MM.1S (cell line): Measurements from ENCODE around the gene GPAT2.
"Not testable (repeated sequence)": the region's sequence is repeated elsewhere in the genome, so short reads cannot be mapped to it uniquely, and the experiment has no call there.

ENCODE experiments used
- DNase-seq: peaks from one replicate; pipeline ENCODE4 v3.0.0-alpha.2; 2015
- H2AFZ ChIP-seq: fragments of 300-600 bp; sonication (generic); 2 replicates; pipeline ENCODE4 v1.6.0; 2016; ENCODE audit warnings: antibody characterized with exemption, low read length
- H3F3A ChIP-seq: fragments of 300-600 bp; sonication (generic); 2 replicates; pipeline ENCODE4 v1.6.1; 2016; ENCODE audit warnings: mild to moderate bottlenecking, antibody characterized with exemption, low read length, moderate library complexity, mixed read lengths; ENCODE audit not compliant: insufficient read depth
- H3K27ac ChIP-seq: fragments of 300-600 bp; sonication (generic); 2 replicates; pipeline ENCODE4 v1.5.1; 2016; ENCODE audit warnings: mild to moderate bottlenecking, low read length
- H3K27me3 ChIP-seq: fragments of 300-600 bp; sonication (generic); replicated peaks from 2 replicates; pipeline ENCODE4 v1.6.0; 2016; ENCODE audit warnings: low read length; ENCODE audit not compliant: insufficient read depth
- H3K36me3 ChIP-seq: fragments of 300-600 bp; sonication (generic); replicated peaks from 2 replicates; pipeline ENCODE4 v1.6.1; 2016; ENCODE audit warnings: mild to moderate bottlenecking, low read length, mixed read lengths; ENCODE audit not compliant: insufficient read depth
- H3K4me1 ChIP-seq: fragments of 300-600 bp; sonication (generic); 2 replicates; pipeline ENCODE4 v1.6.1; 2016; ENCODE audit warnings: low read length, mixed read lengths
- H3K4me2 ChIP-seq: fragments of 300-600 bp; sonication (generic); 2 replicates; pipeline ENCODE4 v1.6.0; 2016; ENCODE audit warnings: low read depth, low read length
- H3K4me3 ChIP-seq: fragments of 300-600 bp; sonication (generic); 2 replicates; pipeline ENCODE4 v1.5.1; 2016; ENCODE audit warnings: low read length, mixed read lengths
- H3K79me2 ChIP-seq: fragments of 300-600 bp; sonication (generic); 2 replicates; pipeline ENCODE4 v1.6.1; 2016; ENCODE audit warnings: mixed run types, low read length, mixed read lengths
- H3K9ac ChIP-seq: fragments of 300-600 bp; sonication (generic); 2 replicates; pipeline ENCODE4 v1.6.1; 2016; ENCODE audit warnings: low read length, mixed read lengths
- H3K9me2 ChIP-seq: fragments of 300-600 bp; sonication (generic); replicated peaks from 2 replicates; pipeline ENCODE4 v1.6.1; 2016; ENCODE audit warnings: mild to moderate bottlenecking, low read length, mixed read lengths; ENCODE audit not compliant: insufficient read depth
- H3K9me3 ChIP-seq: fragments of 300-600 bp; sonication (generic); replicated peaks from 2 replicates; pipeline ENCODE4 v1.6.1; 2016; ENCODE audit warnings: mild to moderate bottlenecking, low read length, mixed read lengths; ENCODE audit not compliant: insufficient read depth
- H4K20me1 ChIP-seq: fragments of 300-600 bp; sonication (generic); 2 replicates; pipeline ENCODE4 v1.6.1; 2016; ENCODE audit warnings: mild to moderate bottlenecking, low read length, moderate library complexity, mixed read lengths; ENCODE audit not compliant: insufficient read depth
- CTCF ChIP-seq: fragments of 300-600 bp; sonication (generic); IDR thresholded peaks from 2 replicates; pipeline ENCODE4 v1.5.1; 2016; ENCODE audit warnings: antibody characterized with exemption, low read length, mixed read lengths
- EZH2 ChIP-seq: fragments of 300-600 bp; sonication (generic); optimal IDR thresholded peaks from 2 replicates; pipeline ENCODE3; 2017; ENCODE audit warnings: low read depth, mild to moderate bottlenecking, antibody characterized with exemption, low read length, mixed read lengths
- EZH2phosphoT487 ChIP-seq: fragments of 300-600 bp; sonication (generic); IDR thresholded peaks from 2 replicates; pipeline ENCODE4 v1.6.1; 2018; ENCODE audit warnings: antibody characterized with exemption, low read length

Gene GPAT2

DNA sequence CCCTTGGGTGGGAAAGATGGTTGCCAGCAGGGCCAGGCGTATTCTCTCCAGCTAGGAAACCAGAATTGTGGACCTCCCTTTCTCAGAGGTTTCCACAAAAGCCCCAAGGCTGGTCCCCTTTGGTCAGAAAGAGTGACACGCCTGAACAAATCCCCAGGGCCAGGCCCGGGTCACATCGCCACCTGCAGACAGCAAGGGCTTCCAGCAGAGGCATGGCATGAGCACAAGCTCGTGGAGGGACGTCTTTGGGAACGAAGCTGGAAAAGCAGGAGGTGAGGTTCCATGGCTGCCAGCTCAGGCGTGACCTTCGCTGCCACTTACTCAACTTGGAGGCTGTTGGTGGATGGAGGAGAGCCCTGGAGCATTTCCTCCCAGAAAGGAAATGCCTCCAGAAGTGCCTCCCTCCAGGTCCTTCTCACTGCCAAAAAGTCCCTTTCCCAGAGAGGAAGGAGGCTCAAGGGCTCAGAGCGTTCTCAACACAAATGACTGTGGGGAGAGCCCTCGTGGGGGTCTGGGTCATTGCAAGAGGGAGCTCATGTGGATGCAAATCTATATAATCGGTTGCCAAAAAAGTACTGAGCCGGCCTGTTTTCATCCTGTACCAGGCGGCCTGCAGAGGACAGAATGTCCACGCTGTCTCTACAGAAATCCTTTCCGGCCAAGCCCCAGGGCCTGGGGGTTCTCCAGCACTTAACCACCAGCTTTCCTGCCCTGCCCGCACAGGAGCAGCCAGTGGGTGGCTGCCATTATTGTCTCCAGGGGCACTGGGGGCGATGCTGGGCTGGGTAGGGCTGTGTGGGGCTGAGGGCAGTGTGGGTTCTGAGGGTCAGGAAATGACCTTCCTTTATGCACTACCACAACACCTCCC lies 14.6 kb upstream of the GPAT2 start:
- not testable (repeated sequence) for H3K27ac ChIP-seq, H2AFZ ChIP-seq, DNase-seq, H4K20me1 ChIP-seq, H3K9ac ChIP-seq, H3K9me2 ChIP-seq, H3K27me3 ChIP-seq, H3K36me3 ChIP-seq, H3K79me2 ChIP-seq, H3F3A ChIP-seq, H3K4me3 ChIP-seq, H3K9me3 ChIP-seq, H3K4me2 ChIP-seq, H3K4me1 ChIP-seq

DNA sequence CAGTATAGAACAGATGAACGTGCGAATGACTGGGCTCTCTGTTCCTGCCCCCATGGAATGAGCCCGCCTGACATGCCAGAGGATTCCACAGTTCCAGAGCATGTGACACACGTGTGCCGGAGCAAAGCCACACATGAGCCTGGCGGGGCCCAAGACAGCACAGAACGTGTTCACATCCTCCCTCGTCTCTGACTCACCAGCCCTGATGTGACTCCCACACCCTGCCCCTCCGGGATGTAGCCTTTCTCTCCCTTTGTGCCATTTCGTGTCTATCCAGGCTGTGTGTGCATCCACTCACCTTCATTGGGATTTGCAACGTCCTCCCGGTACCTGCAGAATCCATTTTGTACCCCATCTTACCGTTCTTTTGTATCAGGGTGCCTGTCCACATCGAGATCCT lies 838 bp upstream of the GPAT2 start:
- not testable (repeated sequence) for H2AFZ ChIP-seq, H3K4me1 ChIP-seq, H3K9me3 ChIP-seq, H3K27ac ChIP-seq, H3K27me3 ChIP-seq, H4K20me1 ChIP-seq, H3K9me2 ChIP-seq, H3K9ac ChIP-seq, DNase-seq, H3K36me3 ChIP-seq, H3K4me3 ChIP-seq, H3K79me2 ChIP-seq, H3F3A ChIP-seq, H3K4me2 ChIP-seq

GRCh38 chr2:96033997-96034396 lies 719 bp downstream of the GPAT2 start:
- H3K36me3 ChIP-seq, H3K27ac ChIP-seq, DNase-seq, H3F3A ChIP-seq, H3K4me2 ChIP-seq, H4K20me1 ChIP-seq, H2AFZ ChIP-seq, H3K4me1 ChIP-seq, H3K9ac ChIP-seq, H3K4me3 ChIP-seq, H3K79me2 ChIP-seq, H3K9me2 ChIP-seq, H3K9me3 ChIP-seq, H3K27me3 ChIP-seq: not testable (repeated sequence)

DNA sequence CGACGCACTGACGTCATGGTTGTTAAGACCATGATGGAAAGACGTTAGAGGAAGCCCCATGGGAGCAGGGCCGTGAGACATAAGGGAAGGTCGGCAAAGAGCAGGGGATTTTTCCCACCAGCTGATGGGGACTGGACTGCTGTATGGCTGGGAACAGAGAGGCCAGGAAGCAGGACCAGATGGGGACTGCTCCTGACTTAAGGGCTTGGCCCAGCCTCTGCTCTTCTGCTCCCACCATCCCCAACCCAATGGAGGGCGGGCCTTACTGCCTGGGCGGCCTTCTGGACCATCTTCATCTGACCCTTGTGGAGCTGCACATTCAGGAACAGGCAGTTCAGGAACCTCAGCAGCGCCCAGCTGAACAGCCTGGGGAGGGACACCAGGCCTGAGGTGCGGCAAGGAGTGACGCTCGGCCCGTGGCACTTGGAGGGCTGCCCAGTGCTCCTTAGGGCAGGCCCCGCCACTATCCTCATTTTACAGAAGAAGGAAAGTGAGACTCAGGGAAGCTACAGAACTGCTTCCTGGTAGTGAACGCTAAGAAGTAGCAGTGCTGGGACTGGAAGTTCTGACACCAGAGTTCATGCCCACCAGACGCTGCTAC lies 6.9 kb downstream of the GPAT2 start:
- H3K4me1 ChIP-seq, H3K27me3 ChIP-seq, H3K79me2 ChIP-seq, H4K20me1 ChIP-seq, DNase-seq, H2AFZ ChIP-seq, H3K4me2 ChIP-seq, H3K9me3 ChIP-seq, H3K9ac ChIP-seq, H3F3A ChIP-seq, H3K27ac ChIP-seq, H3K4me3 ChIP-seq, H3K9me2 ChIP-seq, H3K36me3 ChIP-seq: not testable (repeated sequence)

- H3K79me2 ChIP-seq, H3K9ac ChIP-seq, H4K20me1 ChIP-seq, H2AFZ ChIP-seq, DNase-seq, H3K4me1 ChIP-seq, H3K9me2 ChIP-seq, H3F3A ChIP-seq, H3K4me2 ChIP-seq, H3K27ac ChIP-seq, H3K4me3 ChIP-seq, H3K9me3 ChIP-seq, H3K36me3 ChIP-seq, H3K27me3 ChIP-seq: not testable (repeated sequence)
These were observed 9.0 kb downstream of the GPAT2 start for GRCh38 chr2:96025755-96026154.

GRCh38 chr2:96025194-96025492 lies 9.6 kb downstream of the GPAT2 start:
- no peak overlapping the region for H3K4me3 ChIP-seq
- DNase-seq, result no peak
- TF ChIP-seq EZH2phosphoT487 (no peak), CTCF (no peak), EZH2 (no peak)
- no peaks in the 10 kb centered on the region for H3K27me3 ChIP-seq
- no peaks in the 10 kb centered on the region for H3K36me3 ChIP-seq
- H3K4me2 ChIP-seq, result no peak overlapping the region
- H3K9me3 ChIP-seq, result no peaks in the 10 kb centered on the region
- no peaks in the 10 kb centered on the region for H3K79me2 ChIP-seq
- H3K27ac ChIP-seq, result no peak overlapping the region
- no peak overlapping the region for H3K9ac ChIP-seq
- no peaks in the 10 kb centered on the region for H3F3A ChIP-seq
- no peaks in the 10 kb centered on the region for H3K9me2 ChIP-seq
- H3K4me1 ChIP-seq, result no peaks in the 10 kb centered on the region
- H4K20me1 ChIP-seq, result no peaks in the 10 kb centered on the region
- H2AFZ ChIP-seq, result no peak overlapping the region
